Measurements from ENCODE around the gene SMTNL2.
"Not testable (repeated sequence)": the region's sequence is repeated elsewhere in the genome, so short reads cannot be mapped to it uniquely, and the experiment has no call there.

Gene SMTNL2

GRCh38 chr17:4584917-4585637 lies 748 bp downstream of the SMTNL2 start:
- Histone ChIP-seq H3K27ac (ENCODE audit: low read depth, low read length) (no peak overlapping the region), H3K4me3 (ENCODE audit: low read depth in 1 of 2, low read length in 2 of 2) (peak overlapping the region in 1 of 2 donors; percentile 36), H3K9me3 (ENCODE audit: control insufficient read depth in 1 of 2, low read length in 2 of 2) (no peaks in the 10 kb centered on the region), H3K27me3 (ENCODE audit: control insufficient read depth in 1 of 2, insufficient read depth in 2 of 2, low read length in 2 of 2) (peaks cover 22 to 38% of the 10 kb centered on the region in 2 donors), H3K9ac (ENCODE audit: low read depth in 1 of 2, low read length in 2 of 2) (no peak overlapping the region), H3K36me3 (ENCODE audit: control insufficient read depth in 1 of 2, insufficient read depth in 2 of 2, low read length in 2 of 2) (no peaks in the 10 kb centered on the region), H3K4me1 (ENCODE audit: control insufficient read depth in 1 of 2, insufficient read depth in 2 of 2, low read length in 2 of 2) (peaks cover 4 to 13% of the 10 kb centered on the region in 2 donors)

- H3K27ac ChIP-seq (ENCODE audit: low read depth, low read length): no peak overlapping the region
- H3K4me3 ChIP-seq (ENCODE audit: low read depth in 1 of 2, low read length in 2 of 2): no peak overlapping the region
- no peak overlapping the region for H3K9ac ChIP-seq (ENCODE audit: low read depth in 1 of 2, low read length in 2 of 2)
- peaks cover 22 to 35% of the 10 kb centered on the region in 2 donors for H3K27me3 ChIP-seq (ENCODE audit: control insufficient read depth in 1 of 2, insufficient read depth in 2 of 2, low read length in 2 of 2)
- peaks cover 4 to 13% of the 10 kb centered on the region in 2 donors for H3K4me1 ChIP-seq (ENCODE audit: control insufficient read depth in 1 of 2, insufficient read depth in 2 of 2, low read length in 2 of 2)
- no peaks in the 10 kb centered on the region for H3K36me3 ChIP-seq (ENCODE audit: control insufficient read depth in 1 of 2, insufficient read depth in 2 of 2, low read length in 2 of 2)
- H3K9me3 ChIP-seq (ENCODE audit: control insufficient read depth in 1 of 2, low read length in 2 of 2): no peaks in the 10 kb centered on the region
These were observed 1.3 kb downstream of the SMTNL2 start for GRCh38 chr17:4585638-4585994.

GRCh38 chr17:4586043-4586442 lies 1.7 kb downstream of the SMTNL2 start:
- no peak overlapping the region for H3K9ac ChIP-seq (ENCODE audit: low read depth in 1 of 2, low read length in 2 of 2)
- H3K36me3 ChIP-seq (ENCODE audit: control insufficient read depth in 1 of 2, insufficient read depth in 2 of 2, low read length in 2 of 2): no peaks in the 10 kb centered on the region
- peaks cover 4 to 13% of the 10 kb centered on the region in 2 donors for H3K4me1 ChIP-seq (ENCODE audit: control insufficient read depth in 1 of 2, insufficient read depth in 2 of 2, low read length in 2 of 2)
- H3K4me3 ChIP-seq (ENCODE audit: low read depth in 1 of 2, low read length in 2 of 2): no peak overlapping the region
- no peak overlapping the region for H3K27ac ChIP-seq (ENCODE audit: low read depth, low read length)
- no peaks in the 10 kb centered on the region for H3K9me3 ChIP-seq (ENCODE audit: control insufficient read depth in 1 of 2, low read length in 2 of 2)
- peaks cover 22 to 35% of the 10 kb centered on the region in 2 donors for H3K27me3 ChIP-seq (ENCODE audit: control insufficient read depth in 1 of 2, insufficient read depth in 2 of 2, low read length in 2 of 2)

- Histone ChIP-seq H3K27ac (ENCODE audit: low read depth, low read length) (no peak overlapping the region), H3K9me3 (ENCODE audit: control insufficient read depth in 1 of 2, low read length in 2 of 2) (no peaks in the 10 kb centered on the region), H3K4me3 (ENCODE audit: low read depth in 1 of 2, low read length in 2 of 2) (no peak overlapping the region), H3K4me1 (ENCODE audit: control insufficient read depth in 1 of 2, insufficient read depth in 2 of 2, low read length in 2 of 2) (peaks cover 4 to 13% of the 10 kb centered on the region in 2 donors), H3K27me3 (ENCODE audit: control insufficient read depth in 1 of 2, insufficient read depth in 2 of 2, low read length in 2 of 2) (peaks cover 22 to 32% of the 10 kb centered on the region in 2 donors), H3K9ac (ENCODE audit: low read depth in 1 of 2, low read length in 2 of 2) (no peak overlapping the region), H3K36me3 (ENCODE audit: control insufficient read depth in 1 of 2, insufficient read depth in 2 of 2, low read length in 2 of 2) (no peaks in the 10 kb centered on the region)
These were observed 2.9 kb downstream of the SMTNL2 start for GRCh38 chr17:4587195-4587594.

- Histone ChIP-seq H3K36me3 (ENCODE audit: control insufficient read depth in 1 of 2, insufficient read depth in 2 of 2, low read length in 2 of 2) (no peaks in the 10 kb centered on the region), H3K27me3 (ENCODE audit: control insufficient read depth in 1 of 2, insufficient read depth in 2 of 2, low read length in 2 of 2) (peaks cover 18 to 26% of the 10 kb centered on the region in 2 donors), H3K4me3 (ENCODE audit: low read depth in 1 of 2, low read length in 2 of 2) (no peak overlapping the region), H3K9me3 (ENCODE audit: control insufficient read depth in 1 of 2, low read length in 2 of 2) (no peaks in the 10 kb centered on the region), H3K27ac (ENCODE audit: low read depth, low read length) (no peak overlapping the region), H3K9ac (ENCODE audit: low read depth in 1 of 2, low read length in 2 of 2) (no peak overlapping the region), H3K4me1 (ENCODE audit: control insufficient read depth in 1 of 2, insufficient read depth in 2 of 2, low read length in 2 of 2) (peaks cover 4 to 13% of the 10 kb centered on the region in 2 donors)
These were observed 3.5 kb downstream of the SMTNL2 start for GRCh38 chr17:4587803-4588202.

- H3K27ac ChIP-seq (ENCODE audit: low read depth, low read length): no peak overlapping the region
- H3K4me3 ChIP-seq (ENCODE audit: low read depth in 1 of 2, low read length in 2 of 2): no peak overlapping the region
These were observed 4.1 kb downstream of the SMTNL2 start for GRCh38 chr17:4588391-4588790.

GRCh38 chr17:4588898-4589625 lies 4.7 kb downstream of the SMTNL2 start:
- peaks cover 6 to 13% of the 10 kb centered on the region in 2 donors for H3K27me3 ChIP-seq (ENCODE audit: control insufficient read depth in 1 of 2, insufficient read depth in 2 of 2, low read length in 2 of 2)
- H3K9ac ChIP-seq (ENCODE audit: low read depth in 1 of 2, low read length in 2 of 2): no peak overlapping the region
- H3K4me3 ChIP-seq (ENCODE audit: low read depth in 1 of 2, low read length in 2 of 2): no peak overlapping the region
- no peaks in the 10 kb centered on the region for H3K36me3 ChIP-seq (ENCODE audit: control insufficient read depth in 1 of 2, insufficient read depth in 2 of 2, low read length in 2 of 2)
- no peaks in the 10 kb centered on the region for H3K9me3 ChIP-seq (ENCODE audit: control insufficient read depth in 1 of 2, low read length in 2 of 2)
- H3K27ac ChIP-seq (ENCODE audit: low read depth, low read length): no peak overlapping the region
- H3K4me1 ChIP-seq (ENCODE audit: control insufficient read depth in 1 of 2, insufficient read depth in 2 of 2, low read length in 2 of 2): peaks cover under 1 to 7% of the 10 kb centered on the region in 2 donors

More at GRCh38 chr17:4588391-4588790, 4.1 kb downstream of the SMTNL2 start:
- Histone ChIP-seq H3K27me3 (ENCODE audit: control insufficient read depth in 1 of 2, insufficient read depth in 2 of 2, low read length in 2 of 2) (peaks cover 12 to 20% of the 10 kb centered on the region in 2 donors), H3K4me1 (ENCODE audit: control insufficient read depth in 1 of 2, insufficient read depth in 2 of 2, low read length in 2 of 2) (peaks cover 4 to 13% of the 10 kb centered on the region in 2 donors), H3K9me3 (ENCODE audit: control insufficient read depth in 1 of 2, low read length in 2 of 2) (no peaks in the 10 kb centered on the region), H3K36me3 (ENCODE audit: control insufficient read depth in 1 of 2, insufficient read depth in 2 of 2, low read length in 2 of 2) (no peaks in the 10 kb centered on the region), H3K9ac (ENCODE audit: low read depth in 1 of 2, low read length in 2 of 2) (no peak overlapping the region)

GRCh38 chr17:4590042-4590441 lies 5.7 kb downstream of the SMTNL2 start:
- H3K9me3 ChIP-seq (ENCODE audit: control insufficient read depth in 1 of 2, low read length in 2 of 2); H3K9ac ChIP-seq (ENCODE audit: low read depth in 1 of 2, low read length in 2 of 2); H3K4me3 ChIP-seq (ENCODE audit: low read depth in 1 of 2, low read length in 2 of 2); H3K27ac ChIP-seq (ENCODE audit: low read depth, low read length); H3K4me1 ChIP-seq (ENCODE audit: control insufficient read depth in 1 of 2, insufficient read depth in 2 of 2, low read length in 2 of 2); H3K36me3 ChIP-seq (ENCODE audit: control insufficient read depth in 1 of 2, insufficient read depth in 2 of 2, low read length in 2 of 2): not testable (repeated sequence)
- peaks cover 4 to 10% of the 10 kb centered on the region in 2 donors for H3K27me3 ChIP-seq (ENCODE audit: control insufficient read depth in 1 of 2, insufficient read depth in 2 of 2, low read length in 2 of 2)

- Histone ChIP-seq H3K27me3 (ENCODE audit: control insufficient read depth in 1 of 2, insufficient read depth in 2 of 2, low read length in 2 of 2) (peaks cover 0 to 5% of the 10 kb centered on the region in 2 donors), H3K4me3 (ENCODE audit: low read depth in 1 of 2, low read length in 2 of 2) (no peak overlapping the region), H3K4me1 (ENCODE audit: control insufficient read depth in 1 of 2, insufficient read depth in 2 of 2, low read length in 2 of 2) (peaks cover 0 to 9% of the 10 kb centered on the region in 2 donors), H3K9me3 (ENCODE audit: control insufficient read depth in 1 of 2, low read length in 2 of 2) (no peaks in the 10 kb centered on the region), H3K27ac (ENCODE audit: low read depth, low read length) (no peak overlapping the region), H3K9ac (ENCODE audit: low read depth in 1 of 2, low read length in 2 of 2) (no peak overlapping the region), H3K36me3 (ENCODE audit: control insufficient read depth in 1 of 2, insufficient read depth in 2 of 2, low read length in 2 of 2) (no peaks in the 10 kb centered on the region)
These were observed 6.7 kb downstream of the SMTNL2 start for GRCh38 chr17:4590981-4591453.

GRCh38 chr17:4591529-4591928 lies 7.2 kb downstream of the SMTNL2 start:
- Histone ChIP-seq H3K36me3 (ENCODE audit: control insufficient read depth in 1 of 2, insufficient read depth in 2 of 2, low read length in 2 of 2) (no peaks in the 10 kb centered on the region), H3K27ac (ENCODE audit: low read depth, low read length) (no peak overlapping the region), H3K9ac (ENCODE audit: low read depth in 1 of 2, low read length in 2 of 2) (no peak overlapping the region)

More at GRCh38 chr17:4591529-4591928, 7.2 kb downstream of the SMTNL2 start:
- Histone ChIP-seq H3K27me3 (ENCODE audit: control insufficient read depth in 1 of 2, insufficient read depth in 2 of 2, low read length in 2 of 2) (peaks cover 0 to 5% of the 10 kb centered on the region in 2 donors), H3K4me1 (ENCODE audit: control insufficient read depth in 1 of 2, insufficient read depth in 2 of 2, low read length in 2 of 2) (peaks cover 0 to 9% of the 10 kb centered on the region in 2 donors), H3K9me3 (ENCODE audit: control insufficient read depth in 1 of 2, low read length in 2 of 2) (no peaks in the 10 kb centered on the region), H3K4me3 (ENCODE audit: low read depth in 1 of 2, low read length in 2 of 2) (no peak overlapping the region)
